ENCODE results near the gene IL5.

The IL5 gene

DNA sequence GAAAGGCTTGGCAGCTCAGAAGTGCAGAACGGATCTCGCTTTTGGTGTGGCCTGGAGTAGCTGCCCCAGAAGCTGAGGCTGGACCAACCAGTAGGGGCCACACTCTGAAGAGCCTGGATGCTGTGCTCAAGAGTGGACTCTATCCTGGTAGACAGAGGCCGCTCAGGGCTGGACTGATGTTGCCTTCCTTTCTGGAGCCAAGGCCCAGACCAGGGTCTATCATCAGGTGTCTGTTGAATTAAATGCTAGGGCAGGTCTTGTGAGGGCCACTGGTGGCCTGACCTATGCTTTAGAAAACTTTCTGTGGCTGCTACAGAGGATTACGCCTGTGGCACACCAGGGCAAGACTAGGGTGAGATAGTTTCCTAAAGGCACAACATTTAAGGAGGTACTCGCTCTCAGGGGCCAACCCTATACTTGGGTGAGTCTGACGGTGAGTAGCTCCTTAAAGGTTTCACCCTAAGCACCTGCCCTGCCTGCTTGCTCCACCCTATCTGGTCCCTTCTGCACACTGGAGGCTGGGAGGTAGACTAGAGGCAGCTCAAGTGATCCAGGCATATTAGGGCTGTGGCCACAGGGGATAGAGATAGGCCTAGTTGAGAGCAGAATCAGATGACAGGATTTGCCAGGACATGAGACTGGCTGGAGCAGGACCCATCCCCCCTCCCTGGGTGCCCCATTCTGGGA lies 42.9 kb downstream of the IL5 start:
- DNase-seq (ENCODE audit: low spot score), result no peak
- TF ChIP-seq, protein P1, sequence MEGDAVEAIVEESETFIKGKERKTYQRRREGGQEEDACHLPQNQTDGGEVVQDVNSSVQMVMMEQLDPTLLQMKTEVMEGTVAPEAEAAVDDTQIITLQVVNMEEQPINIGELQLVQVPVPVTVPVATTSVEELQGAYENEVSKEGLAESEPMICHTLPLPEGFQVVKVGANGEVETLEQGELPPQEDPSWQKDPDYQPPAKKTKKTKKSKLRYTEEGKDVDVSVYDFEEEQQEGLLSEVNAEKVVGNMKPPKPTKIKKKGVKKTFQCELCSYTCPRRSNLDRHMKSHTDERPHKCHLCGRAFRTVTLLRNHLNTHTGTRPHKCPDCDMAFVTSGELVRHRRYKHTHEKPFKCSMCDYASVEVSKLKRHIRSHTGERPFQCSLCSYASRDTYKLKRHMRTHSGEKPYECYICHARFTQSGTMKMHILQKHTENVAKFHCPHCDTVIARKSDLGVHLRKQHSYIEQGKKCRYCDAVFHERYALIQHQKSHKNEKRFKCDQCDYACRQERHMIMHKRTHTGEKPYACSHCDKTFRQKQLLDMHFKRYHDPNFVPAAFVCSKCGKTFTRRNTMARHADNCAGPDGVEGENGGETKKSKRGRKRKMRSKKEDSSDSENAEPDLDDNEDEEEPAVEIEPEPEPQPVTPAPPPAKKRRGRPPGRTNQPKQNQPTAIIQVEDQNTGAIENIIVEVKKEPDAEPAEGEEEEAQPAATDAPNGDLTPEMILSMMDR (IDR thresholded peaks at IDR 0.05; ENCODE audit: extremely low read depth, missing control alignments), result no peak

DNA sequence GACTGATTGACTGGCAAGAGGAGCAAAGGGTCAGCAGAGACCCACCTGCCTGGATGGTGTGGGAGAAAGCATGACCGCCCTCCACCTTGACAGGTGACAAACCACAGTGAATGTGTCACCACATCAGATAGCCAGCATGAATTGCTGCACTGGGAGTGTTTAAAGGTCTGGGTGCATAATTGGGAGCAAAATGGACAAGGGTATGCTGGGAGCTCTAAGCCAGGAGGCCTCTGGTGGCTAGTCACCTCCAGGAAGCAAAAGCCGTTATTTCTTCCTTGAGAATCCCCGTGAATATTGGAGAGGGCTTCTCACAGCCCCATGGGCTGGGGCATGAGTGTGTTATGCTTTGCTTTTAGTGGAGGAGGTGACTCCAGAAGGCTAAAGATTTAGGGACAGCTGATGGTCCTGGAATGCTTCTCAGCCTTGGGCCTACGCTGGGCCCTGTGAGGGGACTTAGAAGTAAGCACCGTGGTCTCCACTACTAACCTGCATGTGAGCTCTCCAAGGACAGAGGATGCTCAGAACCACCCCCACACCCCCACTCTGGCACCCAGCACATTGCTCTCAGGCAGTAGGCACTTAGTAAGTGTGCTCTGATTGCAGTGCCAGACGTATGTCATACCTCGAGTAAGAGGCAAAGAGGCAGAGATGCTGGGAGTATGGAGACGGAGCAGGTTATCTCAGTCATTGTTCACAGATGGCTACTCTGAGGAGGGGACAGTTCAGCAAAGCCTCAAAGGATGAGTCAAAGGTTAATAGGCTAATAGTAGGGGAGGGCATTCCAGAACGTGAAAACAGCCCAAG lies 43.7 kb downstream of the IL5 start:
- TF ChIP-seq, protein P1 (IDR thresholded peaks at IDR 0.05; ENCODE audit: extremely low read depth, missing control alignments), result no peak
- no peak for DNase-seq (ENCODE audit: low spot score)

DNA sequence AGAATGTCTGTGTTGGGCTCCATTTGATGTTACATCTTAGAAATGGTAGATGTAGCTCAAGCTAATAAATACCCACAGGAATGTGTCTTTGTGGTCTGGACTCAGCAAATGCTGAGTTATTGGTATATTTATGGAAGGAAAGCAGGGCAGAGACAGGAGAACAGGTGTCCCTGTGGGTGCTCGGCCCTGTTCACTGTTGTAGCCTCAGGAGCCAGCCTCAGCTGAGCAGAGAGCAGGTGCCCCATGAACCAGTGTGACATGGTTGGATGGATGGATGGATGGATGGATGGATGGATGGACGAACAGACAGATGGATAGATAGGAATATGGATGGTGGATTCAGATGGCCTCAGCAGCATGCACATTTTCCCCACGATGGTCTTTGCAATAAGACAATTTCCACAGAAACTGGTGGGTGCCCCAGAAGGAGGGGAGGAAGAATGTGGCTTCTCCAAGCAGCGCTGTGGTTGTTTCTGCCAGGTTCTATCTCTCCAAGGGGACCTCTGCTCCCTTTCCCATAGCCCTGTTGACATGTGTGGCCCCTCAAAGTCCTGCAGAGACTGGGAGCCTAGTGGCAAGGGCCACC lies 44.5 kb downstream of the IL5 start:
- TF ChIP-seq, protein P1 (IDR thresholded peaks at IDR 0.05; ENCODE audit: extremely low read depth, missing control alignments), result no peak
- DNase-seq (ENCODE audit: low spot score), result no peak

DNA sequence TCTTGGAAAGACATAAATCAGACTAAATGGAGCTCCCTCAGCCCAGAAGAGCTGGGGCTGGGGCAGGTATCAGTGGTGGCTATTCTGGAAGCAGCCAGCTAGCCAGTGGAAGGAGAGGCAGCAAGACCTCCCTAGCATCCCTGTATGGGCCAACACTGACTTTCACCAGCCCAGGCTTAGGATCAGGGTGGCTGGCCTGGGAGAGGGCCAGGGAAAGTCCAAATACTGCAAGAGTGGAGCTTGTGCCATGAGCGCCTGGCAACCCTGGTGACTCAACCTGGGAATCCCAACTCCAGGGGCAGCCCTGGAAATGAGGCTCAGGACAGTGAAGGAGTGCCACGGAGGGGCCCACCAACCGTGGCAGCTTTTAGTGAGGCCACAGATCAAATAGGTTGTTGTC lies 45.2 kb downstream of the IL5 start:
- DNase-seq (ENCODE audit: low spot score), result no peak

DNA sequence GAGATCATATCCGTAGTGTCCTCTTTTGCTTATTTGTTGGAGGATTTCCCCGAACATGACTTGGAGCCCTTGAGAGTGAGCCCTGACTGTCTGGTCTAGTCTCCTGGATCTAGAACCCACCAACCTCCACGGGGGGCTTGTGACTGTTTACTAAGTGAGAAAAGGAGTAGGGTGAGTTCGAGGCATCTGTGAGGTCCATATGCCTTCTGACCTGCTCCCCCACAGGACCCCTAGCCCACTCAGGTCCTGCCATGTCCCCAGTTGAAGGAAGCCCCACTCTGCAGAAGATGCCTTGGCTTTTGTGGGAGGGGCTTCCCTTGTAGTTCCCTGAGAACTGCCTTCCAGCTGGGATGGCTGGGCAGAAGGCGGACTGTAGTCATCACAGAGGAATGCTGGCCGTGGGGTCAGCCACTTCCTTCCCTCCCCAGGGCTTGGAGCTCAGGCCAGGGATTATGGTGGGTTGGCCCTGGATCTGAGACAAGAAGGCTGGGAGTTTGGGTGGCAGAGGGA lies 45.8 kb downstream of the IL5 start:
- DNase-seq (ENCODE audit: low spot score), result no peak
- TF ChIP-seq, protein P1 (IDR thresholded peaks at IDR 0.05; ENCODE audit: extremely low read depth, missing control alignments), result no peak

More for the DNA sequence above, 45.2 kb downstream of the IL5 start:
- TF ChIP-seq, protein P1 (IDR thresholded peaks at IDR 0.05; ENCODE audit: extremely low read depth, missing control alignments), result no peak

DNA sequence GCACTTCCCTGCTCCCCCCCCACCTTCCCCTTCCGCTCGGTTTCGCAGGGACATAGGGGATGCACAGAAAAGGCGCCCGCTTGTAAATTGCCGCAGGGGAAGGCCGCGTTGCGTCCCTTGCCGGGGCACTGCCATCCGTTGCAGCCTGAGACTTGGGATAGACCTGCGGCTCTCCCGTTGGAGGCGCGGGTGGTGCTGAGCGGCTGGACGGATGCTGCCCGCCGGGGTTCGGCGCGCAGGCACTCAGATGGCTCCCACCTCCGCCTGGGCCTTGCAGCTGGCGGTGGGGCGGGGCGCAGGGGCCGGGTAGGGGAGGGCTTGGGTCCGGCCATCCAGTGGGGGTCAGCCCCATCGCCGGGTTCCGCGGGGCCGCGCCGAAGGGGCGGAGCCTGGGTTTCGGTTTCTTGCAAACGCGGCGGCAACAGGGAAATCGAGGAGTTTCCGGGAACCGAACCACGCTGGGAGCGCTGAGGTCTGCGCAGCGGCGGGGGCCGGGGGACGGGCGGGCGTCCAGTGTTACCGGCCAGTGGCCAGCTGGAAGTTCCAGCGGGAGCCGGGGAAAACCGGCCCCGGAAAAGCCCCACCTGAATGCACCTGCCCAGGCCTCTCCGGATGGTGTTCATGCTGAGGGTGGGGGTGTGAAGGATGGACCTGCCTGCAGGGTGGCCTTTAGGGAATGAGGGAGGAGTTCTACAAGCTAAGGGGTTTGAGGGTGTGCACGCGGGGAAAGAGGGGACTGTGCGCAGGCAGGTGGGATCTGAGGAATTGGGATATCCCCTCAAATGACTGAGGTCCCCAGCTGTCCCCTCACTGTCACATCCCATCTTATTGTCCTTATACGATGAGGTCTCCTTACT lies 46.5 kb downstream of the IL5 start:
- peak; percentile 86 for DNase-seq (ENCODE audit: low spot score)
- TF ChIP-seq, protein P1 (IDR thresholded peaks at IDR 0.05; ENCODE audit: extremely low read depth, missing control alignments), result no peak
